NCI-H2227 (cell line): ENCODE data around the gene CATSPER2.
"Not testable (repeated sequence)": the region's sequence is repeated elsewhere in the genome, so short reads cannot be mapped to it uniquely, and the experiment has no call there.

Experiments
- DNase-seq: peaks from one replicate; lab custom pipeline; 2025; ENCODE audit not compliant: unreplicated experiment; lab: John Stamatoyannopoulos, UW

CATSPER2 gene

DNA sequence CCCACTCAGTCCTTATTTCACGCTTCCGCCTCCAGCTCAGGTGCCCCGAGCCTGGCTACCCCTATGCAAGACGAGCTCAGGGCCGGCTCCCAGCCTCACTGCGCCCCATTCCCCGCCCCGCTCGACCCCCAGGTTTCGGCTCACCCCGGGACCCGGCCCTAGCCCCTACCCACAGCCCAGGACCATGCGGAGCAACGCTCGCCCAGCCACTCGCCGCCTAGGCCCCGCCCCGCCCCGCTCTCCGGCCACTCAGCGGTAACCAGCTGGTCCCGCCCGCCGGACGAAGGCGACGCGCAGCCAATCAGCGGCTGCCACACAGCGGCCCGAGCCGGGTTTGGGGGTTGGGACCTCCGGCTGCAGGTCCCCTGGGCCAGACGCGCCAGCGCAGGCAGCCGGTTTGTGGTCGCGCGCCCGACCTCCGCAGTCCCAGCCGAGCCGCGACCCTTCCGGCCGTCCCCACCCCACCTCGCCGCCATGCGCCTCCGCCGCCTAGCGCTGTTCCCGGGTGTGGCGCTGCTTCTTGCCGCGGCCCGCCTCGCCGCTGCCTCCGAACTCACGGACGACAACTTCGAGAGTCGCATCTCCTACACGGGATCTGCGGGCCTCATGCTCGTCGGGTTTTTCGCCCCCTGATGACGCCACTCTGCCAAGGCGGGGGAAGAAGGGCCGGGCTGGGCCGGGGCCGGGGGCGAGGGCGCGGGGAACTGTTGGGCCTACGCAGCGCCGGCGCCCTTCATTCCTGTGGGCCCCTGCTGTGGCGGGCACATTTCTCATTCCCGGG is at the start of gene CATSPER2:
TSS of gene CATSPER2 (minus strand) at position 196 of the 781 bp plus-strand sequence. CDS start 783 bp downstream, outside the sequence.
- DNase-seq = no peak

DNA sequence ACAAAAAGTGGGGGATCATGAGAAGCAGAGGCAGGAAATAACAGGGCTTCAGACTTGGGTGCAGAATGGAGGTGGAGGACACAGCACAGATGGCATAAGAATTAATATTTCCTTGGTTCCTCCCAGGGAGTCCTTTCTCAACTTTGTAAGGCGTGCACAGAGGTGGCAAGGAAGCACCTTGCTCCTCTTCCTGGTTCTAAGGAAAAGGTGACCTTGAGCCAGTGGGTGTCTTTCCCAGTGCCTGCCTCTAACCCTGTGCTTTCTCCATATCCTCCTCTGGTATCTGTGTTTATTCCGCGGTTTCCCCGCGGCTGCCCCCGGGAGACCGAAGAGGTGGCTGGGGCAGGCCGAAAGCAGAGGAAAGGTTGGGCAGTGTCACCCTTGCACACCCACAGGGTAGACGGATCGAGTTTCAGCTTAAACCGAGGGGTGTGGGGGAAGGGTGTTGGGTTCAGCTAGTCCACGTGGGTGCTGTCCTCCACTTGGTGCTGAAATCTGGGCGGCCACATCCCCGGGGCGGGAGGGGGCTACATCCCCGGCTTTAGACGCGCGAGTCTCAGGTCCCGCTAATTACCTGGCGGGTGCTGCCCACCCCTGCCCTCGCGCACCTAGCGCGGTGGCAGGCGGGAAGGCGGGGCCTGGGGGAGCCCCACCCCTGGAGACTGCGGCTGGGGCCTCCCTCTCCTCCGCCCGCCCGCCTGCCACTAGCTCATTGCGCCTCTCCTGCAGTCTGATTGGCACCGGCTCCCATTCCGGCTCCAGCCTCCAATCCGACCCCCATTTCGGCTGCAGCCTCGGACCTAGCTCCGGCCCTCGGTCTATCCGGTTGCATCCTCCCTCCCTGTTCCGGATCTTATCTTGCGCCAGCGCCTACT is 44.7 kb upstream of the CATSPER2 start, which contains the start of gene CKMT1A:
TSS of gene CKMT1A (plus strand) at position 712 of the 875 bp plus-strand sequence. CDS start 192 bp downstream, outside the sequence.
- not testable (repeated sequence) for DNase-seq

DNA sequence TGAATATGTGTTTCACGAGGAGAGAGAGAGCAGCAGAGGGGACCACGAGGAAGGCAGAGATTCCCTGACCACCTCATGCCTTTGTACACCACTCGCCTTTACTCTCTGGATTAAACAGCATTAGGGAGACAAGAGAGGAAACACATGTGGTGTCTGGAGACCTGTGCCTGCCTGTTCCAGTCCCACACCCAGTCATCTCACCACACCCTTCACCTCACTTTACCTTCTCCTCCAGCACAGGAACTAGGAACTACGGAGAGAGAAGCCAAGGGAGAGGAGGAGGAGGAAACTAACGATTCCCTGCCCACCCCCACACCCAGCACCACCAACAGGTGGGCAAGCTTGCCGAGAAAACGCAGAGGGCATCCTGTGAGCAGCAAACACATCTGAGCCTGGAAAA is 44.0 kb upstream of the CATSPER2 start:
- not testable (repeated sequence) for DNase-seq

GRCh38 chr15:43689604-43690301 is 41.1 kb upstream of the CATSPER2 start:
- DNase-seq = not testable (repeated sequence)

DNA sequence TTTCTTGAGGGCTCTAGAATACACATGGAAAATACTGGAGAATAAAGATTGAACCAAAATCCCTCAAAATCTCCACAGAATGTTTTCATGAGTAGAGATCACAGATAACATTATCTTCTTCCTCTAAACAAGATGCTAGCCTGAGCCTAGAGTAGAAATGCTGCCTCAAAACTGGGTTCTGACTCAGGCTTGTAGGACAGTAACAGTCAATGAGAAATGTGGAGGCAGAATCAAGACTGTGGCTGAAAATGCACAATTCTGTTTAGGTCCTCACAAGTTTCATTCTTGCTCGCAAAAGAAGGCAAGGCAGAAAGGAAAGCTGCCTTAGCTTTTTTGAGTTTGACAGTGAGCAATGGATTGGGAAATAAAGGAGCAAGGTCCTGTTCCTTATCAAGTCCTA is 25.5 kb upstream of the CATSPER2 start:
- DNase-seq = not testable (repeated sequence)

DNA sequence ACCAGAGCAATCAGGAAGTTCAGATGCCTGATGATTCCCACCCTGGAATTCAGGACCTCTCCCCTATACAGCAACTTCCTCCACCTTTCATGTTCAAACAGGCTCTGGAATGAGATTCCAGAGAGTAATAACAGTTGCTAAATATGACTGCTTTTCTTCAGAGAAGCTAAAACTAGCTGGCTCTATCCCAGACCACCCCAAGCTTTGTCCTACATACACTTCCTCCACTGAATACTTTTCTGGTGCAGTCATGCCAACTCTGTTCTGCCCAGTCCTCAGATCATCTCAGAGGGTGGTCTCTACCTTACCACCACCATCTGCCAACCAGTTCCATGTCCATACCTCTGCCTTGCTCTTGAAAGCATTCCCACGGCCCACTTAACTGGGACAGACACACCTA is 17.5 kb upstream of the CATSPER2 start:
- not testable (repeated sequence) for DNase-seq

DNA sequence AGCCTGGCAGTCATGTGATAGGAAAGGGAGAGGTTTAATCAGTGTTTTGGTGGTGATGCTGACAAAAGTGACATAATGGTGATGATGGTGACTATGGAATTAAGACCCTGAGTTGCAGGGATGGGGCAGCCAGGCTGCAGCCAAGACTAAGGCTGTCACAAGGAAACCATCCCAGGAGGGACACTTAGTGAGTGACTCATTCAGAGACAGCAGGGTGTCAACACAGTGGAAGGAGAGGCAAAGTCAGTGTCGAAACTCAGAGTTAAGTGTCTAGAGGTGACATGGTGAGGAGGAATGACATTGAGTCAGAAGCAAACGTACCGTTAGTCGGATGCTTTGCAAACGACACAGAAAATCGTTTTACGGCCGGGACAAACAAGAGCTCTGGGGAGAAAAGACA is 14.7 kb upstream of the CATSPER2 start:
- DNase-seq = not testable (repeated sequence)

DNA sequence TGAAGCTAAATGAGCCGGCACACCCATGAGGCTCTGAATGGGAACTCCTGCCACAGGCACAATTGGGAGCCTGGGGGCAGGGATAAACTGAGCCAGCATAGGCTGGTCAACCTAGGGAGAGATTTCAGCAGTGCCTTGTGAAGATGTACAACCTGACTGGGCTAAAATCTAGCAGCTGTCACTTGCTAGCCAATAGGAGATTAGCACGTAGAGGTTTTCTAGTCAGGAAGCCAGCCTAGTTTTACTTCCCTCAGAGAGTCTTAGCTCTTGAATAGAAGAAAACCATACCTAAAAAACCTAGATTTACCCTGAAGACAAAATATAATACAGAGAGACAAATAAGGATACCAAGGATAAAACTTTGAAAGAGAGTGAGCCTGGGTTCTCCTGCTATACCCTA is 13.6 kb upstream of the CATSPER2 start:
- DNase-seq = not testable (repeated sequence)

- not testable (repeated sequence) for DNase-seq
Observed at GRCh38 chr15:43659727-43660126, 11.1 kb upstream of the CATSPER2 start.

- DNase-seq = not testable (repeated sequence)
Observed at GRCh38 chr15:43649430-43649926, 834 bp upstream of the CATSPER2 start.

DNA sequence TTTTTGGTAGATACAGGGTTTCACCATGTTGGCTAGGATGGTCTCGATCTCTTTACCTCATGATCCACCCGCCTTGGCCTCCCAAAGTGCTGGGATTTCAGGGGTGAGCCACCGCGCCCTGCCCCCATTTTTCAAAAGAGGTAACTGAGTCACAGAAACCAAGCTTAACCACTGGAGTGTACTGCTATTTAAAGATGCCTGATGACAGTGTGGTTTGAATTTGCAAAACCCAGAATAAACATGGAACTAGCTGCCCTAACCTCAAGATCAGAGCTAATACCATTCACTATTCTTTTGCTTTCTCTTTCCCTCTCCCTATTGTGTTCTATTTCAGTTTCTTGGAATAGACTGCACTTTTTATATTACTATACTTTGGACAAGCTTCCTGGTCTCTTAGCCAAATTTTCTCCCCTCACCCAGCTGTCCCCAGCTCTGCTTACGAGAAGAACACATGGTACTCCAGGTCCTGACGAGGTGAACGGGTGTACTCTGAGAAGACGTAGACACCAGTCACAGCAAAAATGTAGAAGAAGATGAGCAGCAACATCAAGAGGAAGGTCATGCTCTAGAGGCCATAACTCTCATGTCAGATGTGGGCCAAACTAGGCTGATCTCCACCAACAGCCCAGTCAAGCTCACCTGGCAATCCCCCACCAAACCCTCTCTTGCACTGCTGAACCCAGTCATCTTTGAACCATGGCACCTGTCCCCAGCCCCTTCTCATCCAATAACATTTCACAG is 10.0 kb downstream of the CATSPER2 start:
- DNase-seq = not testable (repeated sequence)

- not testable (repeated sequence) for DNase-seq
Observed at GRCh38 chr15:43626937-43627336, 21.7 kb downstream of the CATSPER2 start.

DNA sequence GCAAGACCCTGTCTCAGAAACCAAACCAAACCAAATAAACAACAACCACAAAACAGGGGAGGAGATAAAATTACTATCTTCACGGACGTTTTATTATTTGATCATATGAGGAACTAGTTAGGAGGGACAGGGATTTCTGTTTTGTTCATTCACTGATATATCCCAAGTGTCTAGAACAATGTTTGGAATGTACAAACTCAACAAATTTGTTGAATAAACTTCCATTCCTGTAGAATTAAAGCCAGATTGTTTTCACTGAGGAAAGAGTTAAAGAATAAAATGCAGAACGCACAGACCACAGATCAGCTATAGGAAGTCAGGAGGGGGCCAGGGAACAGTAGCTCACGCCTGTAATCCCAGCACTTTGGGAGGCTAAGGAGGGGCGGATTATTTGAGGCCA is 23.5 kb downstream of the CATSPER2 start:
- no peak for DNase-seq

DNA sequence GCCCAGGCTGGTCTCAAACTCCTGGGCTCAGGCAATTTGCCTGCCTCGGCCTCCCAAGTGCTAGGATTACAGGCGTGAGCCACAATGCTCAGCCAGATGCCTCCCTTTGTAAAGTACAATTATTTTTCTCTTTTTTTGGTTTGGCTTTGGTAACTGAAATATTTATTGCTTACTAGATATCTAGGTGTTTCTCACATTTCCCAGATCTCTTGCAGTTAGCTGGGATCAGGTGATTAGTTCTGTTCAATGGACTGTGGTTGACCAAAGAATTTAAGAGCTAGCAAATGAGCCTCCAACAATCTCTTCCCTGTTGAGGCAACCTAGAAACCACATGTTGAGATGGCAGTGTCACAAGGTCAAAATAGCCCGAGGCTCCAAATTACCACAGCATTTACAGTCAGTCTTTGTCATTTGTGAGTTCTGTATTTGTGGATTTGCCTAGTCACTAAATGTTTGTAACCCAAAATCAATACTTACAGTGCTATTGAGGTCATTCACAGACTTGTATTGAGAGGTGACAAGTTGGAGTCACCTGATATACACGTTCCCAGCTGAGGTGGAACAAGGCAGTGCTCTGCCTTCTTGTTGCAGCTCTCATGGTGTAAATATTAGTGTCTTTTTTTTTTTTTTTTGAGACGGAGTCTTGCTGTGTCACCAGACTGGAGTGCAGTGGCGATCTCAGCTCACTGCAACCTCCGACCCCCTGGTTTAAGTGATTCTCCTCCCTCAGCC is 26.4 kb downstream of the CATSPER2 start:
- not testable (repeated sequence) for DNase-seq

GRCh38 chr15:43618700-43619099 is 29.9 kb downstream of the CATSPER2 start, which contains the start of gene STRC:
STRC (minus strand) TSS chr15:43618800; CDS start chr15:43618722, 78 bp downstream.
- not testable (repeated sequence) for DNase-seq

- DNase-seq = not testable (repeated sequence)
Observed at GRCh38 chr15:43617750-43618149, 30.9 kb downstream of the CATSPER2 start.

GRCh38 chr15:43602233-43602632 is 46.4 kb downstream of the CATSPER2 start:
- DNase-seq = peak; percentile 25

DNA sequence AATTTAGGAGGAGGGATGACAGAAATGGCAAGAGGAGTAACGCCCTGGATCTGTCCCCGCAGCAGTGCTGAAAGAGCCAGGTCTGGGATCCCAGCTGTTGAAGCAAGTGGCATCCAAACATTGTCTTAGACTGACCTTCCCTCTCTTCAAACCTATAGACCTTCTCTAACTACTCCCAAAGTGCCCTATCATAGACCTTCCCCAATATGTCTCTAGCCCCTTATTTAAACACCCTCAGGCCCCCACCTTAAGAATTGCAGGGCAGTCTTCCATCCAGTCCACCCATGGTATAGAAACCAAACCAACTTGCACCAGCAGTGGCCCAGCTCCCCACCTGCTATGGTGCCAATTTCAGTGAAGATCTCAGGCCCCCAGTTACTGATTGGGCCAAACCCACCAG is 48.4 kb downstream of the CATSPER2 start:
- DNase-seq = not testable (repeated sequence)

DNA sequence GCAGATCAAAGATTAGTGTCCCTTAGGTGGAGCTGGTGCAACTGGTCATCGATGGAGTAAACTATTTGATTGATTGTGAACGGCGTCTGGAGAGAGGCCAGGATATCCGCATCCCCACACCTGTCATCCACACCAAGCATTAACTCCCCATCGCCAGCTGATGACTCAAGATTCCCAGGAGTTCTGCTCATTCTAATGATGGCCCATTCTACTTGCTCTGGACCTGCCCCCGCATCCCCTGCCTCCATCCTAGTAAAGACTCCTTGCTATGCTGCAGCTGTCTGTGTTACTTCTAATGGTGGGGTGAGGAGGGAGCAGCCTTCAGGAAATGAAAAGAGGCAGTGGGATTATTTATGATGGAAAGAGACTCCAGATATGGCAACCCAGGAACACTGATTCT is 49.5 kb downstream of the CATSPER2 start:
- not testable (repeated sequence) for DNase-seq
